NOMO-1 (cell line): Measurements from ENCODE around the gene OSBPL2.

Experiments used
- DNase-seq, 2 experiments: peaks; one replicate each; lab custom pipeline; 2025; ENCODE audit not compliant: unreplicated experiment in 2 of 2; lab: John Stamatoyannopoulos, UW

OSBPL2 gene

DNA sequence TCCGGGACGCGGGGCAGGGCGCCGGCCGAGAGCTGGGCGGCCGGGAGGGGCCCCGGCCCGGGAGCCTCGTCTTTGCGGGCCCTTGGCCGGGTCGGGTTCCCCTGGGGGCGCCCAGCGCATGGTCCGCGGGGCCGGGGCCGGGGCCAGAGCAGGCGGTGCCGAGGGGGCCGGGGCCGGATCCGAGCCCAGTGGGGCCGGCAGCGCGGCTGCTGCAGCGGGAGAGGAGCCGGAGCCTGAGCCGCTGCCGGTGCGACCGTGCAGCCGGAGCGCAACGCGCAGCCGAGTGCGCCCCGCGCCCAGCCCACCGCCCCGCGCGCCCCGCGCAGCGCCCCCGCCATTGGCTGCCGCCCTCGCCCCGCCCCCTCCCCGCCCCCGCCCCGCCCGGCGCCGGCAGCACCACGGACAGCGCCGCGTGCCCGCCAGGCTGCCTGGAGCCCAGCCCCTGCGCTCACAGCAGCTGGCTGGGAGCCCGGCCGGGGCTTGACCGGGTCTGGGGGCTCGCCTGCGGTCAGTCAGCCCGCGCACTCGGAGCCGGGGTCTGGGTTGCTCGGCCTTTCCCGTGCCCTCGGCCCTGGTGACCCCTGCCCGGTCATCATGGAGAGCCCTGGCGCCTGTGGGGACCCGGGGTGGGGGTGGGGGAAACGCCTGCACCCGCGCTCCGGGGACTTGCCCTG is 18.2 kb upstream of the OSBPL2 start, which contains the start of gene HRH3:
HRH3 (minus strand) TSS at position 287 of the 674 bp plus-strand sequence. CDS start 308 bp downstream, outside the sequence.
- DNase-seq = peak; percentile 19 to 32

- DNase-seq = no peak
These were observed 17.4 kb upstream of the OSBPL2 start for GRCh38 chr20:62220666-62221568.

- no peak for DNase-seq
These were observed 16.0 kb upstream of the OSBPL2 start for GRCh38 chr20:62222266-62222850.

GRCh38 chr20:62222972-62223371 is 15.3 kb upstream of the OSBPL2 start:
- DNase-seq = no peak

- no peak for DNase-seq
These were observed 14.8 kb upstream of the OSBPL2 start for GRCh38 chr20:62223571-62223970.

- DNase-seq = no peak
These were observed 14.0 kb upstream of the OSBPL2 start for GRCh38 chr20:62224113-62224855.

GRCh38 chr20:62225026-62225425 is 13.3 kb upstream of the OSBPL2 start:
- no peak for DNase-seq

- no peak for DNase-seq
These were observed 12.3 kb upstream of the OSBPL2 start for GRCh38 chr20:62225820-62226635.

GRCh38 chr20:62226707-62227590 is 11.4 kb upstream of the OSBPL2 start:
- DNase-seq = no peak

DNA sequence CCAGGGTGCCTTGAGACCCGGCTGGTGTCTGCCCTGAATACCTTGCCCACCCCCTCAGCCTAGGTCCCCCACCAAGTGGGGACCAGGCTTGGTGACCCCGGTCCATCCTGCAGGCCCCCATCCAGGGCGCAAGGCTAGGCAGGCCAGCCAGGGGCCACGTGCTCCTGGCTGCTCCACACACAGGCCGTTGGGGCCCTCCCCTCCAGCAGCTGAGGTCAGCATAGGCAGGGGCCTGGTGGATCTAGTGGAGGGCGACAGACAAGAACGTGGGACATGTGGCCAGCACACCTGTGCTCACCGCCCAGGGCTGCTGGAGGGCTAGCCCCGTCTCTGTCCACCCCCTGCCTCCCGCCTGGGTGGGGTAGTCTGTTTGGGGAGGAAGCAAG is 10.7 kb upstream of the OSBPL2 start:
- DNase-seq = no peak

GRCh38 chr20:62227977-62228958 is 10.1 kb upstream of the OSBPL2 start:
- no peak for DNase-seq

GRCh38 chr20:62228982-62229545 is 9.3 kb upstream of the OSBPL2 start:
- no peak for DNase-seq

GRCh38 chr20:62229667-62230066 is 8.7 kb upstream of the OSBPL2 start:
- no peak for DNase-seq

GRCh38 chr20:62230276-62230675 is 8.0 kb upstream of the OSBPL2 start:
- no peak for DNase-seq

DNA sequence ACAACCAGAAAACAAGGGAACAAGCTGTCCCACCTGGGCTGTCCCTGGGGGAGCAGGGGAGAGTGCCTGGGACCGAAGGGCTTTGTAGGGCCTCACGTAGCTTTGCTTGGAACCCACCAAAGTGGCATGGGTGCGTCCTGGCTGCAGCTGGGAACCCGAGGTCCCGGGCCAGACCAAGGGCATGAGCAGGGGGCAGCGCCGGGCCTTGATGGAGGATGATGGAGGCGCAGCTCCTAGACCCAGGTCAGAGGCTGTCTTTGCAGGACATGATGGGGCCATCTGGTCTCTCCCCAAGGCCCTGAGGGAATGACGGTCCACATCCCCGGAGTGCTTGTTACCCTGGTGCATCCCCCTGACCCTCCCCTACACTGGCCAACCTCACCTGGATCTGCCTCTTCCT is 7.6 kb upstream of the OSBPL2 start:
- DNase-seq = no peak

- no peak for DNase-seq
These were observed 7.0 kb upstream of the OSBPL2 start for GRCh38 chr20:62231292-62231691.

DNA sequence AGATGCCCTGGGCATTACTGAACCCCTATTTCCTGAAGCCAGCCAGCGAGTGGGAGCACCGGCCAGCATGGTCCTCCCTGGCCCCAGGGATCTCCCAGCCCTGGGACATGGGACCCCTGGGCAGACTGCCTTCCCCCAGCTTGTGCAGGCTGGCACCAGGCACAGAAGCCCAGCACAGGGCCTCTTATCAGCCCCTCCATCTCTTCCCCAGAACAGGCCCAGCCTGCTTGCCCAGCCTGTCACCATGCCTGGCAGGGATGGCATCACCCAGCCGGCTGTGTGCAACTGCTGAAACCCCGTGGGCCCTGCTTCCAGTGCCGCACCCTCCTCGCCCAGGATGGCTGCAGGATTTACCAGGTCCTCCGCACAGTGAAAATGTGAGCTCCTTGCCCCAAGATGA is 6.1 kb upstream of the OSBPL2 start:
- no peak for DNase-seq
